Stomach (tissue), 4 donors: ENCODE results near the gene ESR2.

Experiments used
- EP300 ChIP-seq: sonication (generic); formaldehyde crosslinking; IDR thresholded peaks from one replicate; pipeline ENCODE4 v1.6.1; 2017; ENCODE audit warnings: antibody characterized with exemption
- POLR2A ChIP-seq, 4 donors: fragments of 450-650 bp; IDR thresholded peaks; one replicate each; pipeline ENCODE4 v1.6.1; 2016; ENCODE audit warnings: antibody characterized with exemption in 4 of 4, control low read depth in 2 of 4, mild to moderate bottlenecking in 1 of 4, moderate library complexity in 1 of 4
- POLR2AphosphoS5 ChIP-seq, 3 donors: sonication (generic); formaldehyde crosslinking; IDR thresholded peaks; one replicate each; pipeline ENCODE4 v1.6.1; 2016; ENCODE audit warnings: antibody characterized with exemption in 3 of 3
- TF ChIP-seq, protein P1 (sequence below), 7 experiments: fragments of 450-650 bp in 4 of 7; fragments of 200-600 bp in 3 of 7; sonication (generic) in 3 of 7; IDR thresholded peaks; one replicate each; pipeline ENCODE4 v1.5.1; 2016 to 2019; ENCODE audit warnings: antibody characterized with exemption in 7 of 7, control low read depth in 2 of 7, mild to moderate bottlenecking in 1 of 7

- TF ChIP-seq, protein P1, sequence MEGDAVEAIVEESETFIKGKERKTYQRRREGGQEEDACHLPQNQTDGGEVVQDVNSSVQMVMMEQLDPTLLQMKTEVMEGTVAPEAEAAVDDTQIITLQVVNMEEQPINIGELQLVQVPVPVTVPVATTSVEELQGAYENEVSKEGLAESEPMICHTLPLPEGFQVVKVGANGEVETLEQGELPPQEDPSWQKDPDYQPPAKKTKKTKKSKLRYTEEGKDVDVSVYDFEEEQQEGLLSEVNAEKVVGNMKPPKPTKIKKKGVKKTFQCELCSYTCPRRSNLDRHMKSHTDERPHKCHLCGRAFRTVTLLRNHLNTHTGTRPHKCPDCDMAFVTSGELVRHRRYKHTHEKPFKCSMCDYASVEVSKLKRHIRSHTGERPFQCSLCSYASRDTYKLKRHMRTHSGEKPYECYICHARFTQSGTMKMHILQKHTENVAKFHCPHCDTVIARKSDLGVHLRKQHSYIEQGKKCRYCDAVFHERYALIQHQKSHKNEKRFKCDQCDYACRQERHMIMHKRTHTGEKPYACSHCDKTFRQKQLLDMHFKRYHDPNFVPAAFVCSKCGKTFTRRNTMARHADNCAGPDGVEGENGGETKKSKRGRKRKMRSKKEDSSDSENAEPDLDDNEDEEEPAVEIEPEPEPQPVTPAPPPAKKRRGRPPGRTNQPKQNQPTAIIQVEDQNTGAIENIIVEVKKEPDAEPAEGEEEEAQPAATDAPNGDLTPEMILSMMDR (IDR thresholded peaks at IDR 0.05): no peak
- no peak for TF ChIP-seq POLR2AphosphoS5 (IDR thresholded peaks at IDR 0.05)
- TF ChIP-seq EP300: no peak
- no peak for TF ChIP-seq POLR2A (IDR thresholded peaks at IDR 0.05)
Measured at GRCh38 chr14:64248689-64249088, 45.5 kb downstream of the ESR2 start.
